SK-N-SH treated with all-trans-retinoic acid at 6 μM for 48 hours (cell line): ENCODE data around the gene PTPN7.
A peak's percentile ranks its signal among the peaks of the same experiment; 100 is the strongest.

Source experiments
- ATAC-seq: fragments of 200-7000 bp; cut with Tn5 transposase; 3 replicates; pipeline ENCODE4 v1.9.1; 2020; ENCODE audit warnings: mild to moderate bottlenecking, moderate library complexity
- ARNTL ChIP-seq: fragments of 450-650 bp; formaldehyde crosslinking; IDR thresholded peaks from 2 replicates; pipeline ENCODE4 v1.5.0; 2020; ENCODE audit warnings: low read depth, mild to moderate bottlenecking, moderate library complexity, borderline replicate concordance
- BACH2 ChIP-seq: fragments of 250-450 bp; sonication (Bioruptor Pico); IDR thresholded peaks from 2 replicates; pipeline ENCODE4 v1.9.0; 2021; ENCODE audit warnings: mild to moderate bottlenecking, borderline replicate concordance
- CSDC2 ChIP-seq: fragments of 250-450 bp; sonication (Bioruptor Pico); IDR thresholded peaks from 2 replicates; pipeline ENCODE4 v1.5.0; 2020; ENCODE audit warnings: mild to moderate bottlenecking, moderate library complexity
- ESRRG ChIP-seq: fragments of 250-450 bp; sonication (Bioruptor Pico); IDR thresholded peaks from 2 replicates; pipeline ENCODE4 v1.6.1; 2021; ENCODE audit warnings: mild to moderate bottlenecking
- GLIS3 ChIP-seq: fragments of 250-450 bp; sonication (Bioruptor Pico); IDR thresholded peaks from 2 replicates; pipeline ENCODE4 v1.5.0; 2020; ENCODE audit warnings: mild to moderate bottlenecking, moderate library complexity
- ISL1 ChIP-seq: fragments of 250-450 bp; sonication (Bioruptor Pico); IDR thresholded peaks from 2 replicates; pipeline ENCODE4 v2.1.2; 2022; ENCODE audit warnings: mild to moderate bottlenecking, moderate library complexity
- OSR1 ChIP-seq: fragments of 250-450 bp; sonication (Bioruptor Pico); IDR thresholded peaks from 2 replicates; pipeline ENCODE4 v1.8.0; 2022; ENCODE audit warnings: moderate library complexity, mild to moderate bottlenecking, inconsistent platforms
- PPARA ChIP-seq: fragments of 250-450 bp; sonication (Bioruptor Pico); IDR thresholded peaks from 2 replicates; pipeline ENCODE4 v1.5.0; 2020; ENCODE audit warnings: mild to moderate bottlenecking, borderline replicate concordance
- RARB ChIP-seq: fragments of 250-450 bp; sonication (Bioruptor Pico); IDR thresholded peaks from 2 replicates; pipeline ENCODE4 v1.8.0; 2021; ENCODE audit warnings: mild to moderate bottlenecking, moderate library complexity
- SNAI2 ChIP-seq: fragments of 250-450 bp; sonication (Bioruptor Pico); IDR thresholded peaks from 2 replicates; pipeline ENCODE4 v1.5.0; 2020; ENCODE audit warnings: mild to moderate bottlenecking, moderate library complexity
- TCF4 ChIP-seq: fragments of 250-450 bp; sonication (Bioruptor Pico); IDR thresholded peaks from 2 replicates; pipeline ENCODE4 v1.8.0; 2021; ENCODE audit warnings: mild to moderate bottlenecking, moderate library complexity, borderline replicate concordance
- TOX ChIP-seq: fragments of 250-450 bp; sonication (Bioruptor Pico); IDR thresholded peaks from 2 replicates; pipeline ENCODE4 v1.8.0; 2021; ENCODE audit warnings: mild to moderate bottlenecking, moderate library complexity, borderline replicate concordance
- ZC3H10 ChIP-seq: fragments of 250-450 bp; sonication (Bioruptor Pico); IDR thresholded peaks from 2 replicates; pipeline ENCODE4 v1.5.1; 2021; ENCODE audit warnings: mild to moderate bottlenecking, moderate library complexity
- ZFP3 ChIP-seq: fragments of 250-450 bp; sonication (Bioruptor Pico); IDR thresholded peaks from 2 replicates; pipeline ENCODE4 v1.5.0; 2020; ENCODE audit warnings: mild to moderate bottlenecking, moderate library complexity
- ZFP30 ChIP-seq: fragments of 450-650 bp; formaldehyde crosslinking; IDR thresholded peaks from 2 replicates; pipeline ENCODE4 v1.5.0; 2022; ENCODE audit warnings: mild to moderate bottlenecking, moderate library complexity
- ZNF565 ChIP-seq: fragments of 450-650 bp; formaldehyde crosslinking; conservative IDR thresholded peaks from 2 replicates; pipeline ENCODE4 v1.5.0; 2020; ENCODE audit warnings: low read depth, mild to moderate bottlenecking, moderate library complexity
- ZNF70 ChIP-seq: fragments of 450-650 bp; formaldehyde crosslinking; IDR thresholded peaks from 2 replicates; pipeline ENCODE4 v1.5.0; 2020; ENCODE audit warnings: mild to moderate bottlenecking, moderate library complexity
- TF ChIP-seq, protein P1 (sequence below): fragments of 250-450 bp; sonication (Bioruptor Pico); IDR thresholded peaks from 2 replicates; pipeline ENCODE4 v1.5.0; 2020; ENCODE audit warnings: mild to moderate bottlenecking, moderate library complexity
- TF ChIP-seq, protein P2 (sequence below): fragments of 250-450 bp; sonication (Bioruptor Pico); IDR thresholded peaks from 2 replicates; pipeline ENCODE4 v1.5.1; 2020; ENCODE audit warnings: low read depth, mild to moderate bottlenecking, moderate library complexity
- TF ChIP-seq, protein P3 (sequence below): fragments of 250-450 bp; sonication (Bioruptor Pico); IDR thresholded peaks from 2 replicates; pipeline ENCODE4 v1.8.0; 2021; ENCODE audit warnings: low read depth, mild to moderate bottlenecking, moderate library complexity, borderline replicate concordance
- TF ChIP-seq, protein P4 (sequence below): fragments of 250-450 bp; sonication (Bioruptor Pico); IDR thresholded peaks from 2 replicates; pipeline ENCODE4 v1.8.0; 2020; ENCODE audit warnings: mild to moderate bottlenecking, moderate library complexity, borderline replicate concordance

The PTPN7 gene

DNA sequence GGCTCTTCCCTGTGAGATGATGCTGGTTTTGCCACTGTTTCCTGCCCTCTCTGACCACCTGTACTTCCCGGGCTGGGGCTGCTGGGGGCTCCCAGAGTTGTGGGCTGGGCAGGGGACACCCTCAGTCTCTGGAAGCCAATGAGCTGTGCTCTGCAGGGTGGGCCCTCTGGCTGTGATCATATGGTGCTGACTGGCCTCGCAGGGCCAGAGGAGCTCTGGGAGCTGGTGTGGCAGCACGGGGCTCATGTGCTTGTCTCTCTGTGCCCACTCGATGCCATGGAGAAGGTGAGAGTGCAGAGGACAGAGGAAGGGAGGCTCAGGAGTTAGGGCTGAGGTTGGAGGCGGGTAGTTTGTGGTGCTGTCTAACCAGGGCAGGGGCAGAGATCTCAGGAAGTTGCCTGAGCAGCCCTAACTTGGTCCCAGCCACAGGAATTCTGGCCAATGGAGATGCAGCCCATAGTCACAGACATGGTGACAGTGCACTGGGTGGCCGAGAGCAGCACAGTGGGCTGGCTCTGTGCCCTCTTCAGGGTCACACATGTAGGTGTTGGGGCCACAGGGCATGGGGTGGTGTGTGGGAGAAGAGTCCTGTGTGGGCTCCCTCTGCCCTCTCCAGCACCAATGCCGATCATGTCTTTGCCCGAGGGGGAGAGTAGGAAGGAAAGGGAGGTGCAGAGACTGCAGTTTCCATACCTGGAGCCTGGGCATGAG lies 27.4 kb upstream of the PTPN7 start:
- TF ChIP-seq, protein P1, sequence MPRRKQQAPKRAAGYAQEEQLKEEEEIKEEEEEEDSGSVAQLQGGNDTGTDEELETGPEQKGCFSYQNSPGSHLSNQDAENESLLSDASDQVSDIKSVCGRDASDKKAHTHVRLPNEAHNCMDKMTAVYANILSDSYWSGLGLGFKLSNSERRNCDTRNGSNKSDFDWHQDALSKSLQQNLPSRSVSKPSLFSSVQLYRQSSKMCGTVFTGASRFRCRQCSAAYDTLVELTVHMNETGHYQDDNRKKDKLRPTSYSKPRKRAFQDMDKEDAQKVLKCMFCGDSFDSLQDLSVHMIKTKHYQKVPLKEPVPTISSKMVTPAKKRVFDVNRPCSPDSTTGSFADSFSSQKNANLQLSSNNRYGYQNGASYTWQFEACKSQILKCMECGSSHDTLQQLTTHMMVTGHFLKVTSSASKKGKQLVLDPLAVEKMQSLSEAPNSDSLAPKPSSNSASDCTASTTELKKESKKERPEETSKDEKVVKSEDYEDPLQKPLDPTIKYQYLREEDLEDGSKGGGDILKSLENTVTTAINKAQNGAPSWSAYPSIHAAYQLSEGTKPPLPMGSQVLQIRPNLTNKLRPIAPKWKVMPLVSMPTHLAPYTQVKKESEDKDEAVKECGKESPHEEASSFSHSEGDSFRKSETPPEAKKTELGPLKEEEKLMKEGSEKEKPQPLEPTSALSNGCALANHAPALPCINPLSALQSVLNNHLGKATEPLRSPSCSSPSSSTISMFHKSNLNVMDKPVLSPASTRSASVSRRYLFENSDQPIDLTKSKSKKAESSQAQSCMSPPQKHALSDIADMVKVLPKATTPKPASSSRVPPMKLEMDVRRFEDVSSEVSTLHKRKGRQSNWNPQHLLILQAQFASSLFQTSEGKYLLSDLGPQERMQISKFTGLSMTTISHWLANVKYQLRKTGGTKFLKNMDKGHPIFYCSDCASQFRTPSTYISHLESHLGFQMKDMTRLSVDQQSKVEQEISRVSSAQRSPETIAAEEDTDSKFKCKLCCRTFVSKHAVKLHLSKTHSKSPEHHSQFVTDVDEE (CRISPR knock-in tag), result no peak
- TF ChIP-seq ZFP3 (CRISPR knock-in tag), result no peak
- no peak for ATAC-seq

DNA sequence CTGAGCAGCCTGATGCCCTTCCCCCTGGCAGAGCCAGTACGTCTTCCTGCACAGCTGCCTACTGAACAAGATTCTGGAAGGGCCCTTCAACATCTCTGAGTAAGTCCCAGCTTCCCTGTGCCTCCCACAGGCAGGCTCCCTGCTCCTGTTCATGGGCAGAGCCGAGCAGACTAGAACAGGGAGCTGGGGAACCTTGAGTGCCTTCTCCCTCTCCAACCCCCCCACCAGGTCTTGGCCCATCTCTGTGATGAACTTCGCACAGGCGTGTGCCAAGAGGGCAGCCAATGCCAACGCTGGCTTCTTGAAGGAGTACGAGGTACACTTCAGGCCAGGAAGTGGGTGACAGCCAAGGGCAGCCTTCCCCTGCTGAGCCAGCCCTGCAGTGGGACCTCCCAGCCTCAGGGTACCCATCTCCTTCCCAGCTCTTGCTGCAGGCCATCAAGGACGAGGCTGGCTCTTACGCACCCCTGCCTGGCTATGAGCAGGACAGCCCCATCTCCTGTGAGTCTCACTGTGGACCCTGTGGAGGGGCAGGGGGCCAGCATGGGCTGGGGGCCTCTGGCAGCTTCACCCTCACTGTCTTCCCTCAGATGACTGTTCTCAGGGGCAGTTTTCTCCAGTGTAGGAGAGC lies 26.8 kb upstream of the PTPN7 start:
- TF ChIP-seq ZNF70 (CRISPR knock-in tag) (no peak), TCF4 (CRISPR knock-in tag) (no peak), GLIS3 (no peak), ISL1 (CRISPR knock-in tag) (no peak)
- TF ChIP-seq, all 23 proteins: peak for 0
- ATAC-seq, result no peak

DNA sequence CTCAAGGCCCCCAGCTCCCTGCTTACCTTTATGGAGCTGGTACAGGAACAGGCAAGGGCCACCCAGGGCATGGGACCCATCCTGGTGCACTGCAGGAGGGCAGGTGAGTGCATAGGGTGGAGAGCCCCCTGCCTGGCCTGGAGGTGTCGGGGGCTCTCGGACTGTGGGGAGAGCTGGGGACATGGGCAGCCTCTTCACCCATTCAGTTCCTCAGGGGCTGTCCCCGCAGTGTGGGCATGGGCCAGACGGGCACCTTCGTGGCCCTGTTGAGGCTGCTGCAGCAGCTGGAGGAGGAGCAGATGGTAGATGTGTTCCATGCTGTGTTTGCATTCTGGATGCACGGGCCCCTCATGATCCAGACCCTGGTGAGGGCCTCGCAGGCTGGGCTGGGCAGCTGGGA lies 25.9 kb upstream of the PTPN7 start:
- TF ChIP-seq ZFP30 (CRISPR knock-in tag) (no peak), BACH2 (no peak), OSR1 (CRISPR knock-in tag) (no peak), ZNF565 (CRISPR knock-in tag) (no peak), PPARA (no peak), ZC3H10 (CRISPR knock-in tag) (no peak), ZNF70 (CRISPR knock-in tag) (no peak), ARNTL (CRISPR knock-in tag) (no peak)
- TF ChIP-seq, protein P2, sequence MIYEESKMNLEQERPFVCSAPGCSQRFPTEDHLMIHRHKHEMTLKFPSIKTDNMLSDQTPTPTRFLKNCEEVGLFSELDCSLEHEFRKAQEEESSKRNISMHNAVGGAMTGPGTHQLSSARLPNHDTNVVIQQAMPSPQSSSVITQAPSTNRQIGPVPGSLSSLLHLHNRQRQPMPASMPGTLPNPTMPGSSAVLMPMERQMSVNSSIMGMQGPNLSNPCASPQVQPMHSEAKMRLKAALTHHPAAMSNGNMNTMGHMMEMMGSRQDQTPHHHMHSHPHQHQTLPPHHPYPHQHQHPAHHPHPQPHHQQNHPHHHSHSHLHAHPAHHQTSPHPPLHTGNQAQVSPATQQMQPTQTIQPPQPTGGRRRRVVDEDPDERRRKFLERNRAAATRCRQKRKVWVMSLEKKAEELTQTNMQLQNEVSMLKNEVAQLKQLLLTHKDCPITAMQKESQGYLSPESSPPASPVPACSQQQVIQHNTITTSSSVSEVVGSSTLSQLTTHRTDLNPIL, result no peak
- TF ChIP-seq, protein P3, sequence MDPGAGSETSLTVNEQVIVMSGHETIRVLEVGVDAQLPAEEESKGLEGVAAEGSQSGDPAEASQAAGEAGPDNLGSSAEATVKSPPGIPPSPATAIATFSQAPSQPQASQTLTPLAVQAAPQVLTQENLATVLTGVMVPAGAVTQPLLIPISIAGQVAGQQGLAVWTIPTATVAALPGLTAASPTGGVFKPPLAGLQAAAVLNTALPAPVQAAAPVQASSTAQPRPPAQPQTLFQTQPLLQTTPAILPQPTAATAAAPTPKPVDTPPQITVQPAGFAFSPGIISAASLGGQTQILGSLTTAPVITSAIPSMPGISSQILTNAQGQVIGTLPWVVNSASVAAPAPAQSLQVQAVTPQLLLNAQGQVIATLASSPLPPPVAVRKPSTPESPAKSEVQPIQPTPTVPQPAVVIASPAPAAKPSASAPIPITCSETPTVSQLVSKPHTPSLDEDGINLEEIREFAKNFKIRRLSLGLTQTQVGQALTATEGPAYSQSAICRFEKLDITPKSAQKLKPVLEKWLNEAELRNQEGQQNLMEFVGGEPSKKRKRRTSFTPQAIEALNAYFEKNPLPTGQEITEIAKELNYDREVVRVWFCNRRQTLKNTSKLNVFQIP (CRISPR knock-in tag), result no peak

DNA sequence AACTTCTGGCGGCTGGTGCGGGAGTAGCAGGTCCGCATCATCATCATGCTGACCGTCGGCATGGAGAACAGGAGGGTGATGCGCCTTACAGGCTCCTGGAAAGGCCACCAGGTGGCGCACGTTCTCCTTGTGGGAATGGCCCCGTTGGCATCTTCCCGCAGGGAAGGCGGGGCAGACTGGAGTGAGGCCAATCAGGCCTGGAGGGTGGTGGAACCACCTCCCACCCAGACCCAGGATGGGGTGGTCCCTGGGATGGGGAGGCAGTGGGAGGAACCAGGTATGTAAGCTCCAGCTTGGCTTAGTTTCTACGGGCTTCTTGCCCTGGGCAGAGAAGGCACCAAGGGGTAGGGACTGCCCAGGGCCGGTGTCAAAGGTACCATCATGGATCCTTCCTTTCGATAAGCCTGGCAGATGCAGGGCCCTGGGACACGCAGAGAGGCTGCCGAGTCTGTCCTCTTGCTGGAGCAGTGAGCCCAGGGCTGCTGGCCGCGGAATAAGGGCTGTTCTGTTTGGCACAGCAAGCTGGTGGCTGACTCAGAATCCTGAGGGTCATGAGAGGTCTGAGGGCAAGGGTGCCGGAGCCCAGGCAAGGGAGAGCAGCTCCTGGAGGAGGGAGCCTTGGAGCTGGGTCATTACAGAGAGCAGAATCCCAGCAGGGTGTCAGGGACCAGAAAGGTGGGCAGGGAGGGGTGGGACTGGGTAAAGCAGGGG lies 24.5 kb upstream of the PTPN7 start:
- ATAC-seq, result peak; percentile 90
- TF ChIP-seq ZNF565 (CRISPR knock-in tag), result no peak
- no peak for TF ChIP-seq TOX (CRISPR knock-in tag)
- TF ChIP-seq ZFP3 (CRISPR knock-in tag), result no peak
- no peak for TF ChIP-seq PPARA
- no peak for TF ChIP-seq ZC3H10 (CRISPR knock-in tag)
- TF ChIP-seq, protein P4, sequence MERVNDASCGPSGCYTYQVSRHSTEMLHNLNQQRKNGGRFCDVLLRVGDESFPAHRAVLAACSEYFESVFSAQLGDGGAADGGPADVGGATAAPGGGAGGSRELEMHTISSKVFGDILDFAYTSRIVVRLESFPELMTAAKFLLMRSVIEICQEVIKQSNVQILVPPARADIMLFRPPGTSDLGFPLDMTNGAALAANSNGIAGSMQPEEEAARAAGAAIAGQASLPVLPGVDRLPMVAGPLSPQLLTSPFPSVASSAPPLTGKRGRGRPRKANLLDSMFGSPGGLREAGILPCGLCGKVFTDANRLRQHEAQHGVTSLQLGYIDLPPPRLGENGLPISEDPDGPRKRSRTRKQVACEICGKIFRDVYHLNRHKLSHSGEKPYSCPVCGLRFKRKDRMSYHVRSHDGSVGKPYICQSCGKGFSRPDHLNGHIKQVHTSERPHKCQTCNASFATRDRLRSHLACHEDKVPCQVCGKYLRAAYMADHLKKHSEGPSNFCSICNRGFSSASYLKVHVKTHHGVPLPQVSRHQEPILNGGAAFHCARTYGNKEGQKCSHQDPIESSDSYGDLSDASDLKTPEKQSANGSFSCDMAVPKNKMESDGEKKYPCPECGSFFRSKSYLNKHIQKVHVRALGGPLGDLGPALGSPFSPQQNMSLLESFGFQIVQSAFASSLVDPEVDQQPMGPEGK (CRISPR knock-in tag), result no peak
- TF ChIP-seq ESRRG, result no peak
- no peak for TF ChIP-seq ISL1 (CRISPR knock-in tag)
- no peak for TF ChIP-seq ZNF70 (CRISPR knock-in tag)
- TF ChIP-seq CSDC2 (CRISPR knock-in tag), result no peak
- TF ChIP-seq ARNTL (CRISPR knock-in tag), result no peak
- no peak for TF ChIP-seq SNAI2 (CRISPR knock-in tag)
- TF ChIP-seq, protein P3 (CRISPR knock-in tag), result no peak
- no peak for TF ChIP-seq GLIS3
- no peak for TF ChIP-seq RARB (CRISPR knock-in tag)
- TF ChIP-seq TCF4 (CRISPR knock-in tag), result no peak
- TF ChIP-seq, protein P1 (CRISPR knock-in tag), result no peak
- no peak for TF ChIP-seq BACH2

More for the DNA sequence above, 25.9 kb upstream of the PTPN7 start:
- ATAC-seq, result no peak
